SU-DHL-6 (cell line): ENCODE results near the gene CITED4.

Experiments
- H2AFZ ChIP-seq: fragments of 200-600 bp; sonication (generic); 2 replicates; pipeline ENCODE4 v1.6.1; 2014; ENCODE audit warnings: low read depth, mild to moderate bottlenecking, moderate library complexity, mixed read lengths, antibody characterized with exemption, low read length; ENCODE audit not compliant: severe bottlenecking
- H3F3A ChIP-seq: fragments of 200-600 bp; shearing (Covaris generic); 2 replicates; pipeline ENCODE4 v1.6.0; 2016; ENCODE audit warnings: antibody characterized with exemption, mild to moderate bottlenecking; ENCODE audit not compliant: insufficient read depth
- H3K27ac ChIP-seq: fragments of 200-600 bp; sonication (generic); 2 replicates; pipeline ENCODE4 v1.5.1; 2016; ENCODE audit warnings: low read depth, mild to moderate bottlenecking, low read length, moderate library complexity, mixed read lengths
- H3K27me3 ChIP-seq: fragments of 200-600 bp; sonication (generic), shearing (Covaris generic); 2 replicates; pipeline ENCODE4 v1.6.0; 2014; ENCODE audit warnings: mild to moderate bottlenecking, low read length
- H3K36me3 ChIP-seq: fragments of 200-600 bp; sonication (generic); 2 replicates; pipeline ENCODE4 v1.6.1; 2014; ENCODE audit warnings: mild to moderate bottlenecking, low read length, mixed read lengths
- H3K4me2 ChIP-seq: fragments of 300-600, 200-600 bp; shearing (Covaris generic), sonication (generic); 2 replicates; pipeline ENCODE4 v1.6.0; 2014; ENCODE audit warnings: low read length, low read depth, mild to moderate bottlenecking; ENCODE audit not compliant: poor library complexity, severe bottlenecking
- H3K4me3 ChIP-seq: fragments of 200-600 bp; sonication (generic); 2 replicates; pipeline ENCODE4 v1.5.1; 2014; ENCODE audit warnings: antibody characterized with exemption, low read length, mild to moderate bottlenecking, mixed read lengths; ENCODE audit not compliant: insufficient read depth, poor library complexity, severe bottlenecking
- H3K79me2 ChIP-seq: fragments of 200-600 bp; sonication (generic); 2 replicates; pipeline ENCODE4 v1.6.1; 2014; ENCODE audit warnings: mild to moderate bottlenecking, low read length, moderate library complexity; ENCODE audit not compliant: insufficient read depth
- H3K9ac ChIP-seq: fragments of 200-600 bp; sonication (generic); 2 replicates; pipeline ENCODE4 v1.7.0; 2014; ENCODE audit warnings: mild to moderate bottlenecking, low read length
- H3K9me2 ChIP-seq: fragments of 200-600 bp; sonication (generic); replicated peaks from 2 replicates; pipeline ENCODE4 v1.6.1; 2014; ENCODE audit warnings: low read length; ENCODE audit not compliant: insufficient read depth
- H3K9me3 ChIP-seq: fragments of 200-600 bp; sonication (generic); 2 replicates; pipeline ENCODE4 v1.6.1; 2014; ENCODE audit warnings: low read length, mixed read lengths; ENCODE audit not compliant: insufficient read depth
- H4K20me1 ChIP-seq: fragments of 200-600 bp; sonication (generic); 2 replicates; pipeline ENCODE4 v1.6.1; 2014; ENCODE audit warnings: low read depth, mild to moderate bottlenecking, antibody characterized with exemption, low read length, moderate library complexity, mixed read lengths
- EZH2phosphoT487 ChIP-seq: fragments of 200-600 bp; sonication (generic), shearing (Covaris generic); conservative IDR thresholded peaks from 2 replicates; pipeline ENCODE4 v1.6.1; 2018; ENCODE audit warnings: mild to moderate bottlenecking, antibody characterized with exemption, low read length, moderate library complexity, mixed read lengths
- TF ChIP-seq, protein P1 (sequence below): fragments of 200-600 bp; sonication (generic); IDR thresholded peaks from one replicate; pipeline ENCODE4 v1.5.1; 2017; ENCODE audit warnings: antibody characterized with exemption, mild to moderate bottlenecking, low read length, moderate library complexity; ENCODE audit not compliant: insufficient read depth, poor library complexity, severe bottlenecking

CITED4 gene

GRCh38 chr1:40899230-40899870 is 37.2 kb upstream of the CITED4 start:
- no peaks in the 10 kb centered on the region for H3F3A ChIP-seq
- no peaks in the 10 kb centered on the region for H3K9me2 ChIP-seq
- H3K79me2 ChIP-seq = no peaks in the 10 kb centered on the region
- no peak for TF ChIP-seq EZH2phosphoT487
- TF ChIP-seq, protein P1, sequence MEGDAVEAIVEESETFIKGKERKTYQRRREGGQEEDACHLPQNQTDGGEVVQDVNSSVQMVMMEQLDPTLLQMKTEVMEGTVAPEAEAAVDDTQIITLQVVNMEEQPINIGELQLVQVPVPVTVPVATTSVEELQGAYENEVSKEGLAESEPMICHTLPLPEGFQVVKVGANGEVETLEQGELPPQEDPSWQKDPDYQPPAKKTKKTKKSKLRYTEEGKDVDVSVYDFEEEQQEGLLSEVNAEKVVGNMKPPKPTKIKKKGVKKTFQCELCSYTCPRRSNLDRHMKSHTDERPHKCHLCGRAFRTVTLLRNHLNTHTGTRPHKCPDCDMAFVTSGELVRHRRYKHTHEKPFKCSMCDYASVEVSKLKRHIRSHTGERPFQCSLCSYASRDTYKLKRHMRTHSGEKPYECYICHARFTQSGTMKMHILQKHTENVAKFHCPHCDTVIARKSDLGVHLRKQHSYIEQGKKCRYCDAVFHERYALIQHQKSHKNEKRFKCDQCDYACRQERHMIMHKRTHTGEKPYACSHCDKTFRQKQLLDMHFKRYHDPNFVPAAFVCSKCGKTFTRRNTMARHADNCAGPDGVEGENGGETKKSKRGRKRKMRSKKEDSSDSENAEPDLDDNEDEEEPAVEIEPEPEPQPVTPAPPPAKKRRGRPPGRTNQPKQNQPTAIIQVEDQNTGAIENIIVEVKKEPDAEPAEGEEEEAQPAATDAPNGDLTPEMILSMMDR = no peak
- no peak overlapping the region for H3K27ac ChIP-seq
- H3K36me3 ChIP-seq = no peaks in the 10 kb centered on the region
- H3K9me3 ChIP-seq = no peaks in the 10 kb centered on the region
- no peak overlapping the region for H3K4me3 ChIP-seq
- H4K20me1 ChIP-seq = no peaks in the 10 kb centered on the region
- H3K27me3 ChIP-seq = no peaks in the 10 kb centered on the region
- H2AFZ ChIP-seq = no peak overlapping the region
- no peak overlapping the region for H3K4me2 ChIP-seq
- H3K9ac ChIP-seq = no peak overlapping the region

- Histone ChIP-seq H3K4me2 (no peak overlapping the region), H3K79me2 (no peaks in the 10 kb centered on the region), H3K27me3 (no peaks in the 10 kb centered on the region), H3K27ac (no peak overlapping the region), H3K9me2 (no peaks in the 10 kb centered on the region), H3F3A (no peaks in the 10 kb centered on the region), H2AFZ (no peak overlapping the region), H3K9me3 (peaks cover 7% of the 10 kb centered on the region; the same call in 1 of the 2 replicates), H3K36me3 (no peaks in the 10 kb centered on the region), H3K4me3 (no peak overlapping the region), H4K20me1 (no peaks in the 10 kb centered on the region), H3K9ac (no peak overlapping the region)
- TF ChIP-seq, protein P1 = no peak
- no peak for TF ChIP-seq EZH2phosphoT487
These were observed 36.3 kb upstream of the CITED4 start for GRCh38 chr1:40898431-40898901.

GRCh38 chr1:40897513-40897912 is 35.4 kb upstream of the CITED4 start:
- Histone ChIP-seq H3K27me3 (no peaks in the 10 kb centered on the region), H3K9ac (no peak overlapping the region), H3F3A (no peaks in the 10 kb centered on the region), H3K27ac (no peak overlapping the region), H4K20me1 (no peaks in the 10 kb centered on the region), H3K79me2 (no peaks in the 10 kb centered on the region), H3K36me3 (no peaks in the 10 kb centered on the region), H3K4me3 (no peak overlapping the region), H3K9me2 (no peaks in the 10 kb centered on the region), H2AFZ (no peak overlapping the region), H3K9me3 (peaks cover 10% of the 10 kb centered on the region; the same call in 1 of the 2 replicates), H3K4me2 (no peak overlapping the region)
- TF ChIP-seq EZH2phosphoT487 = no peak
- TF ChIP-seq, protein P1 = no peak
